ENCODE measurements around the gene UMODL1.

The UMODL1 gene

DNA sequence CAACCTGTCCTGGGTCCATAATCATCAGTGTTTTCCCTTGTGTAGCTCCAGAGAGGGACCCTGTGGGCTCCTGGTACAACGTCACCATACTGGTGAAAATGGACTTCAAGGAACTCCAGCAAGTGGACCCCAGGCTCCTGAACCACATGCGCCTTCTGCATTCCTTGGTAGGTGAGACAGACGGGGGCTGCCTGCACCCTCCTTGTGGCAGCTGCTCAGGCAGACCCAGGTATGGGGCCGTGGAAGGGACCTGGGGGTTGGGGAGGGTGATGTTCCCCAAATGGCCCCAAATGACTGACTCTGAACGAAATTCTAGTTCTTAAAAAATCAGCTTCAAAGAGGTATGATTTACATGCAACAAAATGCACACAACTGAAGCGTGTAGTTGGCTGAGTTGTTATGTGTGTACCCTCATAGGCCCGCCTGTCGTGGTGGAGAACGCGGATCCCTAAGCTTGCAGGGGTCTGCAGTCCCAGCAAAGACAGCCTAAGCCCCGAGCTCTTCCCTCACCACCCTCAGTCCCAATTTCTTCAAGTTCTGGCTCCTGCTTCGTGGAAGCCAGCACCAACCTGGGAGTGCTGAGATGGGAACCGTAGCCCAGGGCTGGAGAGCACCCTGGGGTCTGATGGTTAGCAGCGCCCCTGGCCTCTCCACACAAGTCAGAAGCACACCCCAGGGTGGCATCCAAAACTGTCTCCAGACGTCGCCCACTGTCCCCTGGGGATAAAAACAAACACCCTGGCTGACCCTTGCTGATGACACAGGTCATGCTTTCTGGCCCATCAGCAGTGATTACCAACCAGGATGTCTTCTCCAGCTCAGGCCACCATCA, 14.3 kb downstream of the UMODL1 start:
- H3K27ac Mint-ChIP-seq: no peak overlapping the region
- DNase-seq: no peak
- H3K27me3 Mint-ChIP-seq (ENCODE audit: low read depth, poor library complexity): peaks cover 28% of the 10 kb centered on the region
- H3K9me3 Mint-ChIP-seq: no peaks in the 10 kb centered on the region
- H3K36me3 Mint-ChIP-seq (ENCODE audit: low read depth): no peaks in the 10 kb centered on the region
- peaks cover 28% of the 10 kb centered on the region for H3K4me1 Mint-ChIP-seq
- no peak overlapping the region for H3K4me3 Mint-ChIP-seq
- no peak for TF ChIP-seq CTCF (IDR thresholded peaks at IDR 0.05)

GRCh38 chr21:42086969-42087368, 15.9 kb downstream of the UMODL1 start:
- DNase-seq: no peak
- Mint-ChIP-seq H3K27me3 (ENCODE audit: low read depth, poor library complexity) (peaks cover 42% of the 10 kb centered on the region), H3K27ac (no peak overlapping the region), H3K4me3 (no peak overlapping the region), H3K36me3 (ENCODE audit: low read depth) (no peaks in the 10 kb centered on the region), H3K9me3 (no peaks in the 10 kb centered on the region), H3K4me1 (peaks cover 24% of the 10 kb centered on the region)
- TF ChIP-seq CTCF (IDR thresholded peaks at IDR 0.05): no peak

- peaks cover 22% of the 10 kb centered on the region for H3K4me1 Mint-ChIP-seq
- TF ChIP-seq CTCF (IDR thresholded peaks at IDR 0.05): no peak
- H3K36me3 Mint-ChIP-seq (ENCODE audit: low read depth): no peaks in the 10 kb centered on the region
- H3K27ac Mint-ChIP-seq: no peak overlapping the region
- no peak for DNase-seq
- peaks cover 45% of the 10 kb centered on the region for H3K27me3 Mint-ChIP-seq (ENCODE audit: low read depth, poor library complexity)
- no peaks in the 10 kb centered on the region for H3K9me3 Mint-ChIP-seq
- no peak overlapping the region for H3K4me3 Mint-ChIP-seq
Measured at GRCh38 chr21:42088148-42088547, 17.0 kb downstream of the UMODL1 start.

- TF ChIP-seq CTCF (IDR thresholded peaks at IDR 0.05): no peak
- no peak overlapping the region for H3K27ac Mint-ChIP-seq
- H3K4me3 Mint-ChIP-seq: no peak overlapping the region
- peaks cover 19% of the 10 kb centered on the region for H3K4me1 Mint-ChIP-seq
- no peaks in the 10 kb centered on the region for H3K36me3 Mint-ChIP-seq (ENCODE audit: low read depth)
- DNase-seq: no peak
- peaks cover 2% of the 10 kb centered on the region for H3K9me3 Mint-ChIP-seq
- H3K27me3 Mint-ChIP-seq (ENCODE audit: low read depth, poor library complexity): peaks cover 45% of the 10 kb centered on the region
Measured at GRCh38 chr21:42088658-42089057, 17.5 kb downstream of the UMODL1 start.

- Mint-ChIP-seq H3K4me1 (peaks cover 19% of the 10 kb centered on the region), H3K9me3 (peaks cover 7% of the 10 kb centered on the region), H3K36me3 (ENCODE audit: low read depth) (no peaks in the 10 kb centered on the region), H3K4me3 (no peak overlapping the region), H3K27ac (no peak overlapping the region), H3K27me3 (ENCODE audit: low read depth, poor library complexity) (peaks cover 45% of the 10 kb centered on the region)
- no peak for TF ChIP-seq CTCF (IDR thresholded peaks at IDR 0.05)
- no peak for DNase-seq
Measured at GRCh38 chr21:42089093-42089631, 18.0 kb downstream of the UMODL1 start.
